ENCODE results near the gene ITM2B.

ITM2B gene

DNA sequence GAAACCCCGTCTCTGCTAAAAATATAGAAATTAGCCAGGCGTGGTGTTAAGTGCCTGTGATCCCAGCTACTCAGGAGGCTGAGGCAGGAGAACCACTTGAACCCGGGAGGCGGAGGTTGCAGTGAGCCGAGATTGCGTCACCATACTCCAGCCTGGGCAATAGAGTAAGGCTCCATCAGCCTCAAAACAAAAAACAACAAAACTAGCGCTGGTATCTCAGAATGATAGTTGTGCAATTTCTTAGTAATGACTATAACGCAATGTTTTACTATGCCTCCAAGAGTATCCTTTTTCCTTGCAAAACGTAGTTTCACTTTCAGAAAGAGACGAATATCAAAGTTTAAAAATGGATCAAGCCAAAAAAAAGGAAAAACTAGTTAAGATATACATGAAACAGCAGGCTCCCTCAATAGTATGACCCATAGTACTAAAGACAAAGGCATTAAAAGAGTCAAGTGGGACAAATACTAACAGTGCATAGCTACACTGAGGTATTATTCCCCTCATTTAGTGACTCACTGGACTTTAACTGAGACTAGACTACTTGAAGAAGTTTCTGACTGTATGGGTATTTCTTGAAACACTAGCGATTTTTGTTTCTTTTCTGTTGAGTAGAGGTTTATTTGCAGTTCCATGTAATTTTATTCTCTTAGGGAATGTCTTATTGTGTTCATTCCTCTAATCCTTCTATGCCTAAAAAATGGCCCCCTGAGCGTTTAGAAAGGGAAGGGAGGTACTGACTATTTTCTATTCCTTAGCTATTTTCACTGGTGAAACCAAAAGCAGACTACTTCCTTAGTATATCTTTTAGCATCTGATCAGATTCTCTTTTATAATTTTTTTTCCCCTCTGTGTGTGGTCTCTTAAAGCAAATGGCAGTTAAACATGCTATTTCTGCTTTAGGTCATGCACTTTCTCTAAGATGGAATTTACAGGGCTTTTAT, 10.4 kb upstream of the ITM2B start:
- H3K27me3 ChIP-seq (replicated peaks; ENCODE audit: control insufficient read depth, insufficient read depth, low read length, poor library complexity, severe bottlenecking): no peaks in the 10 kb centered on the region
- peak overlapping the region; percentile 79 for H3K27ac ChIP-seq (ENCODE audit: insufficient read depth, low read length, poor library complexity, severe bottlenecking)
- H3K9me3 ChIP-seq (ENCODE audit: control insufficient read depth, low read length): no peaks in the 10 kb centered on the region
- H3K4me3 ChIP-seq (ENCODE audit: insufficient read depth, low read depth, low read length, poor library complexity, severe bottlenecking): peak overlapping the region; percentile 23
- peaks cover 37% of the 10 kb centered on the region for H3K4me1 ChIP-seq (ENCODE audit: control insufficient read depth, insufficient read depth, low read length, poor library complexity, severe bottlenecking)
- no peak for DNase-seq
- no peaks in the 10 kb centered on the region for H3K36me3 ChIP-seq (ENCODE audit: control insufficient read depth, insufficient read depth, low read length)

DNA sequence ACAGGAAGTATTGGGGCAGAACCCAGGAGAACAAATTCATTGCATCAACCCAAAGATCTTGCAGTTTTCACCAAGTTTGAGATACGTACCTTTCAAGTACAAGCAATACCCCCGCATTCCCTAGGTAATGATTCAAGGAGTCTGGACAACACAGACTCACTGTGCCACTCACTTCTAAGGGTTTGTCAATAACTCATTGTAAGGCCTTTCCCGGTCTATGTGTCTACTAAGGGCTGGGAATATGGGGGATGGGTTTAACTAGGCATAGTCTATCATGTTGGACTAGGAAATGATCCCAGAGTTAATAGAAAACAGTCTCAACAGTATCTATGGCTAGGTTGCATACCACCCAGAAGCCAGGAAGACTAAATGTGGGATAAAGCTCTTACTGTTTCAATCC, 8.3 kb upstream of the ITM2B start:
- H3K9me3 ChIP-seq (ENCODE audit: control insufficient read depth, low read length): no peaks in the 10 kb centered on the region
- H3K36me3 ChIP-seq (ENCODE audit: control insufficient read depth, insufficient read depth, low read length): no peaks in the 10 kb centered on the region
- H3K27me3 ChIP-seq (replicated peaks; ENCODE audit: control insufficient read depth, insufficient read depth, low read length, poor library complexity, severe bottlenecking): no peaks in the 10 kb centered on the region
- no peak overlapping the region for H3K4me3 ChIP-seq (ENCODE audit: insufficient read depth, low read depth, low read length, poor library complexity, severe bottlenecking)
- no peak overlapping the region for H3K27ac ChIP-seq (ENCODE audit: insufficient read depth, low read length, poor library complexity, severe bottlenecking)
- no peak for DNase-seq
- peaks cover 25% of the 10 kb centered on the region for H3K4me1 ChIP-seq (ENCODE audit: control insufficient read depth, insufficient read depth, low read length, poor library complexity, severe bottlenecking)

DNA sequence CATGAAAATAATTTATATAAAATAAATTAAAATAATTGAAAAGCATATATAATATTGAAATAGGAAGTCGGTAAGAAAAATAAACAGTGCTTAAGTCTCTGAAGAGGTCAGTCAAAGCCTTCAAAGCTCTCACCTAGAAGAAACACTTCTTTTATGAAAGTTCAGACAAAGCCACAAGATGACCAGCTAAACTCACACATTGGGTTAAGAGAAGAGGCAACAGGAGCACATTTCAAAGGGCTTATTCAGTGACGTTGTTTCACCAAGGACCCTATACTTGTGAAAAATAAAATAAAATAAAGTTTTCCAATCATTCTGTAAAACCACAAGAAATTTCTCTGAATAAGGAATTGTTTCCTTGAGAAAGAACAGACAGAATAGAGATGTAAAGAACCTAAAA, 2.5 kb upstream of the ITM2B start:
- Histone ChIP-seq H3K27me3 (replicated peaks; ENCODE audit: control insufficient read depth, insufficient read depth, low read length, poor library complexity, severe bottlenecking) (no peaks in the 10 kb centered on the region), H3K27ac (ENCODE audit: insufficient read depth, low read length, poor library complexity, severe bottlenecking) (no peak overlapping the region), H3K4me3 (ENCODE audit: insufficient read depth, low read depth, low read length, poor library complexity, severe bottlenecking) (no peak overlapping the region), H3K9me3 (ENCODE audit: control insufficient read depth, low read length) (no peaks in the 10 kb centered on the region), H3K4me1 (ENCODE audit: control insufficient read depth, insufficient read depth, low read length, poor library complexity, severe bottlenecking) (peaks cover 16% of the 10 kb centered on the region), H3K36me3 (ENCODE audit: control insufficient read depth, insufficient read depth, low read length) (no peaks in the 10 kb centered on the region)
- no peak for DNase-seq

DNA sequence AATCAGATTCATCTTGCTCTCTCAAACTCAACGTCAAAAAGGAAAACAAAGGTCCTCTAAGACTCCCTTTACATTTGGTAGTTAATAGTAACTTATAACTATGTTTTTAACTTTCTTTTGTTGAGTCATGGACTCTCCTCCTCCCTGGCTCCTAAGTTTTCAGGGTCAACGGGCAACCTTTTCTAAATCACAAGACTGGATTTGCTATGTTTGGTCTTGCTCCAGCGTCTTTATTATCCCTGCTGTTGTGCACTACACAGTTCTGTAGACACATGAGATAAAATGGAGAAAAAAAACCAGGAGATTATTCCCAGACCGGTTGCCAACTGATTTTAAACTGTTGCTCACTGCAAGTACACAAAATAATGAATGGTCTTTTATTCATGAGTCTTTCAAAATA, 1.9 kb upstream of the ITM2B start:
- Histone ChIP-seq H3K4me1 (ENCODE audit: control insufficient read depth, insufficient read depth, low read length, poor library complexity, severe bottlenecking) (peaks cover 22% of the 10 kb centered on the region), H3K4me3 (ENCODE audit: insufficient read depth, low read depth, low read length, poor library complexity, severe bottlenecking) (no peak overlapping the region), H3K9me3 (ENCODE audit: control insufficient read depth, low read length) (no peaks in the 10 kb centered on the region), H3K27me3 (replicated peaks; ENCODE audit: control insufficient read depth, insufficient read depth, low read length, poor library complexity, severe bottlenecking) (no peaks in the 10 kb centered on the region), H3K27ac (ENCODE audit: insufficient read depth, low read length, poor library complexity, severe bottlenecking) (no peak overlapping the region), H3K36me3 (ENCODE audit: control insufficient read depth, insufficient read depth, low read length) (no peaks in the 10 kb centered on the region)
- no peak for DNase-seq

DNA sequence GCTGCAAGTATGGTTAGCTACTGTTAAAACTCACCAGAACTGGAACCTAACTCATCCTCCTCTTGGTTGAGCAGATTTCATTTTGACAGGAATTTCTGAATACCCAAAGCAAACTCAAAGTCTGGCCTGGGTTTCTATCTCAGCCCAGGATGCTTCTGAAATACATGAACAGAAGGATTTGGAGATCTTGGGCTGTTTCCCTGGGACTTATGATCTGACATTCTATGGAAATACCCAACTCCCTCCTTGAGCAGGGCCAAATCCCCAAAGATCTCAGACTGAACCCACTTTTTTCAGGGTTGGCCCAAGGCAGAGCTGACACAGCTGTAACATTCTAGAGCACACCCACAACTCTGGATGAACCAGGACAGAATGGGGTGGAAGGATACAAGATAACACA, 1.1 kb upstream of the ITM2B start:
- H3K9me3 ChIP-seq (ENCODE audit: control insufficient read depth, low read length): no peaks in the 10 kb centered on the region
- peak overlapping the region; percentile 95 for H3K27ac ChIP-seq (ENCODE audit: insufficient read depth, low read length, poor library complexity, severe bottlenecking)
- H3K36me3 ChIP-seq (ENCODE audit: control insufficient read depth, insufficient read depth, low read length): no peaks in the 10 kb centered on the region
- no peaks in the 10 kb centered on the region for H3K27me3 ChIP-seq (replicated peaks; ENCODE audit: control insufficient read depth, insufficient read depth, low read length, poor library complexity, severe bottlenecking)
- DNase-seq: no peak
- peaks cover 29% of the 10 kb centered on the region for H3K4me1 ChIP-seq (ENCODE audit: control insufficient read depth, insufficient read depth, low read length, poor library complexity, severe bottlenecking)
- H3K4me3 ChIP-seq (ENCODE audit: insufficient read depth, low read depth, low read length, poor library complexity, severe bottlenecking): peak overlapping the region; percentile 99

DNA sequence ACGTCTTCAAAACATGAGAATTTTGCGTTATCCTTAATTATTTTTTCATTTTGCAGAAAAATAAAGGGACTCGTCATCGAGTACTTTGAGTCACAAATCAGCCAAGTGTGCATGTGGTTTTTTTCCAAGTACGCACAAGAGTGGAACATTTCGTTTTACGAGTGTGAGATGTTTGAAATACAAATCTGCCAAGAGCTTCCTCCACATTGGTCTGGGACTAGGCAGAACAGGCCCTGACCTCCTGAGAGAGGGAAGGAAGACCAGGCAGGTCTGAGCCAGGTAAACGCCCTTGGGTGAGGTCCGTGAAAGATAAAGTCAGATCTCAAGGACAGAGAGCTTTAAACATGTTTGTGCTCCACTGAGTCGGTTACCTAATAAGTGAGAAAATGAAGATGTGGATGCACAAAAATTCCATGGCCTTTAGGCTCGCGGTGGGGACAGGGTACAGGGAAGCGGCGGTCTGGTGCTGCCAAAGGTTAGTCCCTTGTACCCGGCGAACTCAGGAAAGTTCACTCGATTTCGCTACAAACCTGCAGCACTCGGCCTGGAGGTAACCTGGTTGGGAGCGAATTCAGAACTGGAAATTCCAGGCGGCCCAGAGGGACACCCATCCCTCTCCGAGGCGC, 473 bp upstream of the ITM2B start:
- DNase-seq: peak in 1 of 3 donors; percentile 2
- Histone ChIP-seq H3K9me3 (ENCODE audit: control insufficient read depth, low read length) (no peaks in the 10 kb centered on the region), H3K4me1 (ENCODE audit: control insufficient read depth, insufficient read depth, low read length, poor library complexity, severe bottlenecking) (peaks cover 33% of the 10 kb centered on the region), H3K27ac (ENCODE audit: insufficient read depth, low read length, poor library complexity, severe bottlenecking) (peak overlapping the region; percentile 95), H3K36me3 (ENCODE audit: control insufficient read depth, insufficient read depth, low read length) (no peaks in the 10 kb centered on the region), H3K4me3 (ENCODE audit: insufficient read depth, low read depth, low read length, poor library complexity, severe bottlenecking) (peak overlapping the region; percentile 99), H3K27me3 (replicated peaks; ENCODE audit: control insufficient read depth, insufficient read depth, low read length, poor library complexity, severe bottlenecking) (no peaks in the 10 kb centered on the region)

DNA sequence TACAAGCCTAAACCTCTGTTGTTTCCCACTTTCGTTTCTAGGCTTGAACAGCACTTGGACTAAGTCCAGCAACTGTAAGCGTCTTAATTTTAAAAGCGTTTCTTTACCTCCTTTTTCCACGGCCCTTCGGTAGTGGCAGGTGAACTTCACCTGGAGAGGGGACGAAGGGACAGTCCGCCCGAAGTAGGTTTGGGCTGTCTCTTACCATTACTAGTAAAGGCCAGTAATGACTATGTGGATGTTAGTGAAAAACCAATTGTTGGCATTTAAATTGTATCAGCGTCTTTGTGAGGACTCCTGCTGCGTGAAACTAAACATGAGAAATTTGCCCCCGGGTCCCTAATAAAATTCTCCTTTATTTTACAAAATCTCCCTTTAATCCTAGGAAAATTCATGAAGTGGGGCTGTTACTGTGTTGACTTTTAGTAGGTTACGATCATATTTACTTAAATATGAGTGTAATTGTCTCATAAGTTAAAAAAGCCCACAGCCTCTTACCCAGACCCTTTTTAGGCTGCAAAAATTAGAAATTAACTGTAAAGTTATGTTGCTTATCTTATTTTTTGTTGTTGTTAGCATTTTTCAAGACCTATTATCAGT, 983 bp downstream of the ITM2B start:
- H3K4me1 ChIP-seq (ENCODE audit: control insufficient read depth, insufficient read depth, low read length, poor library complexity, severe bottlenecking): peaks cover 33% of the 10 kb centered on the region
- peak overlapping the region; percentile 95 for H3K27ac ChIP-seq (ENCODE audit: insufficient read depth, low read length, poor library complexity, severe bottlenecking)
- H3K4me3 ChIP-seq (ENCODE audit: insufficient read depth, low read depth, low read length, poor library complexity, severe bottlenecking): peak overlapping the region; percentile 99
- DNase-seq: no peak
- H3K9me3 ChIP-seq (ENCODE audit: control insufficient read depth, low read length): no peaks in the 10 kb centered on the region
- H3K27me3 ChIP-seq (replicated peaks; ENCODE audit: control insufficient read depth, insufficient read depth, low read length, poor library complexity, severe bottlenecking): no peaks in the 10 kb centered on the region
- H3K36me3 ChIP-seq (ENCODE audit: control insufficient read depth, insufficient read depth, low read length): no peaks in the 10 kb centered on the region

DNA sequence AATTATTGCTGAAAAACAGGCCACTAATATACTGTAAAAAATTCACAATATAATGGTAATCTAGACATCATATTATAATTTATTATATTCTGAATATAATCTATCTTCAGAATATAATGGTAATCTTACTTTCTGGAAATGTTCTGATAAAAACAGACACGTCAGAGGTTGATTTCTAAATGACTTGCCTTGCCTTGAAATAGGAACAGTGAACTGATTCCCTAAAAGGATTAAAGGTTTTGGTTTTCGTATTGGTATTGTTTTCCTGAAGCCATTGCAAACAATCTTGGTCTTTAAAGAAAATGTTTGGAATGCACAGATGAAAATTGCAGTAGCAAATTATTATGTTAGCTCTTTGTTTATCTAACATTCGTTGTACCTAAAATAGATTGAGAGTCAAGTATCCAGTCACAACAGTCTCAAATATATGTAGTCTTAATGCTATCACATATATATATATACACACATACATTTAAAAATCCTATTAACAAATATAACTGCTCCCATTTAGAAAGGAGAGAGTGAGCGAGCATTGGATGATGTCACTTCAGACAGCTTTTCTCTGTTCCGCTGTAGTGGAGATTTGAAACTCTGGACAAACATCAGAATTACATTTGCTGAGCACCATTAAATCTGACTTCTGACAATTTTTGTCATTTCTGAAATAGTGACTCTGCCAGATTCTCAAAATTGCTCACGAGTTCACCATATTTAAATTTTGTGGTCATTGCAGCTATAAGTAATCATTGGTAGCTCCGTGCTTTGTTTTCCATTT, 1.7 kb downstream of the ITM2B start:
- H3K4me1 ChIP-seq (ENCODE audit: control insufficient read depth, insufficient read depth, low read length, poor library complexity, severe bottlenecking): peaks cover 41% of the 10 kb centered on the region
- no peaks in the 10 kb centered on the region for H3K9me3 ChIP-seq (ENCODE audit: control insufficient read depth, low read length)
- H3K27me3 ChIP-seq (replicated peaks; ENCODE audit: control insufficient read depth, insufficient read depth, low read length, poor library complexity, severe bottlenecking): no peaks in the 10 kb centered on the region
- peak overlapping the region; percentile 95 for H3K27ac ChIP-seq (ENCODE audit: insufficient read depth, low read length, poor library complexity, severe bottlenecking)
- no peak for DNase-seq
- peaks cover 3% of the 10 kb centered on the region for H3K36me3 ChIP-seq (ENCODE audit: control insufficient read depth, insufficient read depth, low read length)
- H3K4me3 ChIP-seq (ENCODE audit: insufficient read depth, low read depth, low read length, poor library complexity, severe bottlenecking): peak overlapping the region; percentile 99

DNA sequence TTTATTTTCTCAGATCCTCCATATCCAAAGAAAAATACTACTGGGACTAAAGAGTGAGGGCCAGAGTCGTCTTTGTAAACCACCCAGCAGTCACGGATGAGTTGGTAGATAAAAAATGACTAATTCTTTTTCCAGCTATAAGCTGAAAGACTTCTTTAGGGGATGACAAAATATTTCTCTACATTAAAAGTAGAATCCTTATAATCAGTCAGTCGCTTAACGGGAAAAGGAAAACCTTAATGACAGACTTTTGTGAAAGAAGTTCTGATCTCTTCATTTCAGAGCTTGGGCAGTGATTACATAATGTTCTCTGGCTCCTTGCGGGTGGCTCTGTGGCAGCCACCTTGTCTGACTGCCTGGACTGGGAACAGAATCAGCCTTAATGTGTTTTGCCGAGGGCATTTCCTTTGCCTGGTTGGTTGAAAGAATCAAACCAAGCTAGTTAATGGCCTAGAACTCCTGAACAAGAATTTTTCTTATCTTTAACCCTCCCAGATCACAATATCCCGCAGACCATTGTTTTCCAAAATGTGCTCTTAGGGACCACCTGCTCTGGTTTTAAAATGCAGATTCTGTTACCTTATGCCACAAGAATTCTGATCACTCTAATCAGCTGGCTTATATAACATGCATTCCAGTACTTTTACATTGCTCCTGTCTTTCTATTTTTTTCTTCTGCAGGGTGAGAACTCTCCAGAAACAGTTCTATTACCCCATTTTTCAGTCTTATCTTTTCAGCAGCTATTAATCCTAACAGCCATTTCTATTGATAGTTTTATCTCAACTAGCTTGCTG, 2.5 kb downstream of the ITM2B start:
- Histone ChIP-seq H3K4me1 (ENCODE audit: control insufficient read depth, insufficient read depth, low read length, poor library complexity, severe bottlenecking) (peaks cover 43% of the 10 kb centered on the region), H3K27ac (ENCODE audit: insufficient read depth, low read length, poor library complexity, severe bottlenecking) (peak overlapping the region; percentile 95), H3K9me3 (ENCODE audit: control insufficient read depth, low read length) (no peaks in the 10 kb centered on the region), H3K27me3 (replicated peaks; ENCODE audit: control insufficient read depth, insufficient read depth, low read length, poor library complexity, severe bottlenecking) (no peaks in the 10 kb centered on the region), H3K36me3 (ENCODE audit: control insufficient read depth, insufficient read depth, low read length) (peaks cover 7% of the 10 kb centered on the region), H3K4me3 (ENCODE audit: insufficient read depth, low read depth, low read length, poor library complexity, severe bottlenecking) (peak overlapping the region; percentile 99)
- DNase-seq: peak in 1 of 3 donors; percentile 2

Measured in effector memory CD4-positive, alpha-beta T cell (primary cell).